ENCODE measurements around the gene SEMA7A.

DNA sequence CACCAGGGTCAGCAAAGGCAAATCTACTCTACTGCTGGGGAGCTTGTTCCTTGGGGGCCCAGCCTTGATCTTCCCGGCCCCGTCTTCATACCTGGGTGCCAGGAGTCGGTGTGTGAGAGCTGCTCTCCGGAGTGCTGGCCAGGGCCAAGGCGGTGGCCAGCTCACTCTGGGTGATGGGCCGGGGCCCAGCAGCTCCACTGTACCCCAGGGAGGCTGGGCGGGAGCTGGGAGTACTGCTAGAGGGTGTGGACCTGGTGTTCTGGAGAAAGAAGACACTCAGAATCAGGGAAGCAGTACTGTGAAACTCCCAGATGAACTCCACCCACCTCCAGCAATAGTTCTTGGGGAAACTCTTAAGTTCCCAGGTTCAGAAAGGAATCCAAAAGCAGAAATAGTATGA, 15.3 kb upstream of the SEMA7A start:
- TF ChIP-seq, protein P1, sequence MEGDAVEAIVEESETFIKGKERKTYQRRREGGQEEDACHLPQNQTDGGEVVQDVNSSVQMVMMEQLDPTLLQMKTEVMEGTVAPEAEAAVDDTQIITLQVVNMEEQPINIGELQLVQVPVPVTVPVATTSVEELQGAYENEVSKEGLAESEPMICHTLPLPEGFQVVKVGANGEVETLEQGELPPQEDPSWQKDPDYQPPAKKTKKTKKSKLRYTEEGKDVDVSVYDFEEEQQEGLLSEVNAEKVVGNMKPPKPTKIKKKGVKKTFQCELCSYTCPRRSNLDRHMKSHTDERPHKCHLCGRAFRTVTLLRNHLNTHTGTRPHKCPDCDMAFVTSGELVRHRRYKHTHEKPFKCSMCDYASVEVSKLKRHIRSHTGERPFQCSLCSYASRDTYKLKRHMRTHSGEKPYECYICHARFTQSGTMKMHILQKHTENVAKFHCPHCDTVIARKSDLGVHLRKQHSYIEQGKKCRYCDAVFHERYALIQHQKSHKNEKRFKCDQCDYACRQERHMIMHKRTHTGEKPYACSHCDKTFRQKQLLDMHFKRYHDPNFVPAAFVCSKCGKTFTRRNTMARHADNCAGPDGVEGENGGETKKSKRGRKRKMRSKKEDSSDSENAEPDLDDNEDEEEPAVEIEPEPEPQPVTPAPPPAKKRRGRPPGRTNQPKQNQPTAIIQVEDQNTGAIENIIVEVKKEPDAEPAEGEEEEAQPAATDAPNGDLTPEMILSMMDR (IDR thresholded peaks at IDR 0.05), result no peak
- TF ChIP-seq POLR2A (IDR thresholded peaks at IDR 0.05), result no peak

Measured in uterus (tissue), 2 donors.